GM19463 (cell line): Measurements from ENCODE around the gene CDKN2D.

Experiments
- ATAC-seq: cut with Tn5 transposase; IDR thresholded peaks from one replicate; pipeline ENCODE4 v1.9.1; 2021; ENCODE audit warnings: mild to moderate bottlenecking, moderate library complexity; ENCODE audit not compliant: unreplicated experiment

CDKN2D gene

GRCh38 chr19:10523135-10523636, 45.6 kb downstream of the CDKN2D start:
- no peak for ATAC-seq

GRCh38 chr19:10521461-10522171, 47.2 kb downstream of the CDKN2D start:
- ATAC-seq, result no peak

- ATAC-seq, result no peak
These were observed 48.0 kb downstream of the CDKN2D start for GRCh38 chr19:10520652-10521318.

- ATAC-seq, result no peak
These were observed 49.4 kb downstream of the CDKN2D start for GRCh38 chr19:10519421-10519820.

GRCh38 chr19:10518444-10519361, 50.1 kb downstream of the CDKN2D start:
- ATAC-seq, result no peak

GRCh38 chr19:10517760-10518443, 50.9 kb downstream of the CDKN2D start:
- no peak for ATAC-seq

- ATAC-seq, result no peak
These were observed 51.4 kb downstream of the CDKN2D start, which contains the start of gene S1PR5 for GRCh38 chr19:10517361-10517759. TSS of gene S1PR5 (minus strand) at chr19:10517447. CDS start at chr19:10515011, 2,436 bp downstream.

GRCh38 chr19:10516671-10517286, 52.0 kb downstream of the CDKN2D start:
- ATAC-seq, result no peak
